CD4-positive, alpha-beta T cell (primary cell): ENCODE data around the gene NBEAL2. TPM values are rescaled to one million over a fixed set of nuclear protein-coding genes. Genes with fewer than 3 reads are reported as not detected.

Experiments
- ATAC-seq: fragments of 200-7000 bp; cut with Tn5 transposase; one replicate; pipeline ENCODE4 v1.10.0; 2022; ENCODE audit warnings: mild to moderate bottlenecking; ENCODE audit not compliant: poor library complexity
- CTCF ChIA-PET: fragments of 350-600 bp; sonication (Branson Sonifier 250); formaldehyde crosslinking; loops from one replicate; lab custom pipeline; 2021; ENCODE audit warnings: antibody characterized with exemption, inconsistent platforms; lab: Charles Lee
- POLR2A ChIA-PET: fragments of 350-600 bp; sonication (Branson Sonifier 250); formaldehyde crosslinking; loops from one replicate; lab custom pipeline; 2021; ENCODE audit warnings: antibody characterized with exemption, inconsistent platforms; lab: Charles Lee
- DNase-seq, 14 experiments: peaks; one replicate each; pipeline ENCODE4 v3.0.0-alpha.2; 2013 to 2020; ENCODE audit warnings: mixed read lengths in 2 of 14
- H3K27ac ChIP-seq, 2 donors: one replicate each; pipeline versions ENCODE4 v1.5.1 to v1.7.0; 2013; ENCODE audit warnings: low read length in 2 of 2, low read depth in 1 of 2, mild to moderate bottlenecking in 1 of 2
- H3K27me3 ChIP-seq, 2 experiments: 1 replicate in 1 of 2; 2 replicates in 1 of 2; pipeline versions ENCODE4 v1.6.1 to v1.7.0; 2013; ENCODE audit warnings: low read length in 2 of 2, control low read depth in 1 of 2, mild to moderate bottlenecking in 1 of 2, moderate library complexity in 1 of 2; ENCODE audit not compliant: insufficient read depth in 2 of 2, control insufficient read depth in 1 of 2
- H3K36me3 ChIP-seq: one replicate; pipeline ENCODE4 v1.6.1; 2013; ENCODE audit warnings: low read length, control low read depth; ENCODE audit not compliant: insufficient read depth
- H3K4me1 ChIP-seq: one replicate; pipeline ENCODE4 v1.6.1; 2013; ENCODE audit warnings: low read length, control low read depth; ENCODE audit not compliant: insufficient read depth
- H3K4me3 ChIP-seq: one replicate; pipeline ENCODE4 v1.5.1; 2013; ENCODE audit warnings: mild to moderate bottlenecking, low read length, moderate library complexity
- H3K9me3 ChIP-seq, 2 experiments: 1 replicate in 1 of 2; 2 replicates in 1 of 2; pipeline versions ENCODE4 v1.6.1 to v1.7.0; 2013; ENCODE audit warnings: low read length in 2 of 2, mild to moderate bottlenecking in 2 of 2, control low read depth in 1 of 2, moderate library complexity in 1 of 2; ENCODE audit not compliant: control insufficient read depth in 1 of 2, insufficient read depth in 1 of 2
- H3K27ac Mint-ChIP-seq: one replicate; pipeline ENCODE4 v1.8.0; 2020; ENCODE audit warnings: mixed read lengths
- H3K27me3 Mint-ChIP-seq: one replicate; pipeline ENCODE4 v1.8.0; 2021; ENCODE audit warnings: mixed read lengths
- H3K36me3 Mint-ChIP-seq: one replicate; pipeline ENCODE4 v1.8.0; 2021; ENCODE audit warnings: low read depth, mixed read lengths
- H3K4me1 Mint-ChIP-seq: one replicate; pipeline ENCODE4 v1.8.0; 2021; ENCODE audit warnings: low read depth, mixed read lengths
- H3K4me3 Mint-ChIP-seq: one replicate; pipeline ENCODE4 v1.8.0; 2020; ENCODE audit warnings: mild to moderate bottlenecking, mixed read lengths
- H3K9me3 Mint-ChIP-seq: one replicate; pipeline ENCODE4 v1.8.0; 2020; ENCODE audit warnings: mixed read lengths
- CTCF ChIP-seq: fragments of 200-600 bp; IDR thresholded peaks from one replicate; pipeline ENCODE4 v1.8.0; 2022; ENCODE audit warnings: antibody characterized with exemption, mild to moderate bottlenecking
- intact Hi-C, 2 experiments: fragments of 100-400 bp; cut with DNase I in 1 of 2; cut with micrococcal nuclease in 1 of 2; formaldehyde crosslinking; loops; one replicate each; pipeline versions ENCODE4 v1.15.1 to v1.9.0; 2023 to 2025; cut with DNase I, micrococcal nuclease
- total RNA-seq, 174 experiments: library from RNA in 2 of 174; stranded (reverse) in 2 of 174; gene quantifications; one replicate each; pipeline ENCODE4 v1.2.3 and lab custom pipeline; 2021 to 2026

NBEAL2 gene
- total RNA-seq, 2 experiments from 2014 or later, result 163 to 170 TPM

GRCh38 chr3:46994801-46995731 is 15.6 kb downstream of the NBEAL2 start:
- H3K36me3 Mint-ChIP-seq, result peaks cover 55% of the 10 kb centered on the region
- Histone ChIP-seq H3K27ac (no peak overlapping the region), H3K36me3 (peaks cover 98% of the 10 kb centered on the region), H3K4me1 (peaks cover 49% of the 10 kb centered on the region), H3K27me3 (no peaks in the 10 kb centered on the region), H3K9me3 (no peaks in the 10 kb centered on the region), H3K4me3 (no peak overlapping the region)
- ATAC-seq, result no peak
- no peak for TF ChIP-seq CTCF
- no peak overlapping the region for H3K27ac Mint-ChIP-seq
- peaks cover 22% of the 10 kb centered on the region for H3K4me1 Mint-ChIP-seq
- CTCF ChIA-PET, result no interaction called here
- H3K4me3 Mint-ChIP-seq, result no peak overlapping the region
- intact Hi-C loops, result loop anchor here in 1 of 2 experiments (5.0 kb wide), 1 partner anchor 128 kb away; no protein-coding TSS in a partner anchor
- no peaks in the 10 kb centered on the region for H3K27me3 Mint-ChIP-seq
- H3K9me3 Mint-ChIP-seq, result no peaks in the 10 kb centered on the region
- POLR2A ChIA-PET, result no interaction called here
- DNase-seq, result no peak

GRCh38 chr3:46995901-46996562 is 16.6 kb downstream of the NBEAL2 start:
- Histone ChIP-seq H3K4me1 (peaks cover 39% of the 10 kb centered on the region), H3K4me3 (no peak overlapping the region), H3K9me3 (no peaks in the 10 kb centered on the region), H3K36me3 (peaks cover 98% of the 10 kb centered on the region), H3K27ac (no peak overlapping the region), H3K27me3 (no peaks in the 10 kb centered on the region)
- intact Hi-C loops, result loop anchor here in 1 of 2 experiments (5.0 kb wide), 1 partner anchor 129 kb away; no protein-coding TSS in a partner anchor
- Mint-ChIP-seq H3K4me3 (no peak overlapping the region), H3K27me3 (no peaks in the 10 kb centered on the region), H3K36me3 (peaks cover 60% of the 10 kb centered on the region), H3K4me1 (peaks cover 16% of the 10 kb centered on the region), H3K9me3 (no peaks in the 10 kb centered on the region), H3K27ac (no peak overlapping the region)
- no peak for TF ChIP-seq CTCF
- no peak for DNase-seq
- CTCF ChIA-PET, result interaction anchor here (0.8 kb wide), 1 partner anchor 298 kb away, joined by 3 read pairs; no protein-coding TSS in a partner anchor
- POLR2A ChIA-PET, result interaction anchor here (0.7 kb wide), 1 partner anchor 70 kb away, joined by 4 read pairs; no protein-coding TSS in a partner anchor
- no peak for ATAC-seq

- ChIA-PET CTCF (interaction anchor here (0.8 to 3.2 kb wide), 3 partner anchors 49 to 299 kb away, joined by 3 to 11 read pairs (median 9); no protein-coding TSS in a partner anchor), POLR2A (interaction anchor here (0.7 to 1.9 kb wide), 2 partner anchors 17 to 71 kb away, joined by 4 to 9 read pairs; partner anchors contain the start of gene NBEAL2)
Observed at GRCh38 chr3:46996689-46997452, 17.4 kb downstream of the NBEAL2 start.

More at GRCh38 chr3:46996689-46997452, 17.4 kb downstream of the NBEAL2 start:
- H3K27me3 ChIP-seq, result no peaks in the 10 kb centered on the region
- H3K4me1 ChIP-seq, result peaks cover 34% of the 10 kb centered on the region
- Mint-ChIP-seq H3K36me3 (peaks cover 65% of the 10 kb centered on the region), H3K27ac (no peak overlapping the region), H3K27me3 (no peaks in the 10 kb centered on the region), H3K4me3 (no peak overlapping the region), H3K4me1 (peaks cover 16% of the 10 kb centered on the region), H3K9me3 (no peaks in the 10 kb centered on the region)
- intact Hi-C loops, result loop anchor here in 1 of 2 experiments (5.0 kb wide), 1 partner anchor 130 kb away; no protein-coding TSS in a partner anchor
- no peak overlapping the region for H3K4me3 ChIP-seq
- H3K27ac ChIP-seq, result no peak overlapping the region
- H3K9me3 ChIP-seq, result no peaks in the 10 kb centered on the region
- ATAC-seq (no peak), DNase-seq (no peak)
- no peak for TF ChIP-seq CTCF
- peaks cover 98% of the 10 kb centered on the region for H3K36me3 ChIP-seq
